K562 treated with DMSO at 1 percent for 24 hours (cell line): Measurements from ENCODE around the gene HMGCR. TPM values are rescaled to one million over a fixed set of nuclear protein-coding genes. Genes with fewer than 3 reads are reported as not detected.

Experiments used
- total RNA-seq: library from RNA; unstranded; fragments of 300-600 nt; gene quantifications from 2 replicates; pipeline ENCODE4 v1.2.3, GENCODE V29; 2022; ENCODE audit warnings: low read depth; ENCODE audit not compliant: insufficient read depth

HMGCR gene
- 18.1 and 21.3 TPM in 2 replicates for total RNA-seq

GRCh38 chr5:75336615-75337336 lies at the start of gene HMGCR:
TSS of gene HMGCR (plus strand) at chr5:75337220. CDS start at chr5:75342606, 5,386 bp downstream.

Other genes starting within 250 kb of the HMGCR start
- gene ANKRD31, start 100.3 kb upstream of the HMGCR start, total RNA-seq, result not detected in 2 replicates
- 21.3 and 24.6 TPM in 2 replicates for gene CERT1, start 174.4 kb downstream of the HMGCR start, total RNA-seq
- gene POLK, start 174.7 kb downstream of the HMGCR start, total RNA-seq, result 5.5 and 5.7 TPM in 2 replicates